Measurements from ENCODE around the gene CHRNA10. TPM values are rescaled to one million over a fixed set of nuclear protein-coding genes. Genes with fewer than 3 reads are reported as not detected.
A peak's percentile ranks its signal among the peaks of the same experiment; 100 is the strongest.

Gene CHRNA10
- total RNA-seq, 3 donors from 2014 or later = 0.48 to 0.88 (median 0.66) TPM

DNA sequence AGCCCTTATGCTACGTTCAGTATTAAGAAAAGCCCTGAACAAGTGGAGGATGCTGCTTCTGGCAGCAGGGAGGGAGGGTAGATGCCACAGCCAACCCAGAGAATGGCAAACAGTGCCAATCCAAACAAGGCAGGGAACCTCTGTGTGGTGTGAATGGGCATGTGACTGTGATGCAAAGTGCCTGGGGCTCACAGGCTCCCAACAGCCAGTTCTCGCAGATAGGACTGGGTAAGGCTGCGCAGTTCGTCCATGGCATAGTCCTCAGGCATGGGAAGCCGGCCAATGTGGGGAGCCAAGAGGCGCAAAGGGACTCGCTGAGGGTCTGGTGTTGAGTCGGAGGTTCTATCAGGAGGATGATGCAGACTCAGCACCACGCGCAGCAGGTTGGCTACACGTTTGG, 4.8 kb upstream of the CHRNA10 start:
- no peak overlapping the region for H3K27ac ChIP-seq
- no peaks in the 10 kb centered on the region for H3K9me3 ChIP-seq
- intact Hi-C loops (cut with DNase I; ENCODE audit: low total_unique reads) = no loop called here
- H3K4me1 ChIP-seq = no peaks in the 10 kb centered on the region
- no peak for TF ChIP-seq CTCF (IDR thresholded peaks at IDR 0.05)
- no peak for TF ChIP-seq POLR2AphosphoS5 (IDR thresholded peaks at IDR 0.05)
- TF ChIP-seq POLR2A (IDR thresholded peaks at IDR 0.05) = no peak
- no peak overlapping the region for H3K4me3 ChIP-seq
- H3K36me3 ChIP-seq = peaks cover 16% of the 10 kb centered on the region
- no peaks in the 10 kb centered on the region for H3K27me3 ChIP-seq
- peak in 1 of 2 donors; percentile 26 for DNase-seq (ENCODE audit: low spot score in 2 of 2)

DNA sequence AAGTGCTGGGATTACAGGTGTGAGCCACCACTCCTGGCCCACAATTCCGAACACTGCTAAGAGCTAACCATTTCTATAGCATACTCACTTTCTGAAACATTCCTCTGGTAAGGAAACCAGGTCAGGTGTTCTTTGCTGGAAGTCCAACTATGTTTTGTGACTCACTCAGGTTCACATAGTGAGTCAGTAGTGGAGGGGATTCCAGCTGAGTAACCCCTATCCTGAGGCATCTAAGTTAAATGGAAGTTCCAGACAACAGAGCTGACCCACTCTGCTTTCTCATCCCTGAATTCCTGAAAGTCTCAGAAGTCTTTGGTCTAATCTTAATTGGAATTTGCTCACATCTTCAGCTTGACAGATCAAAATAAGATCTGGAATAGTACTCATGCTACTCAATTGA, 3.0 kb upstream of the CHRNA10 start:
- no peak overlapping the region for H3K4me3 ChIP-seq
- H3K4me1 ChIP-seq = no peaks in the 10 kb centered on the region
- peaks cover 11% of the 10 kb centered on the region for H3K36me3 ChIP-seq
- no peak overlapping the region for H3K27ac ChIP-seq
- no peak for DNase-seq (ENCODE audit: low spot score in 2 of 2)
- intact Hi-C loops (cut with DNase I; ENCODE audit: low total_unique reads) = no loop called here
- H3K9me3 ChIP-seq = no peaks in the 10 kb centered on the region
- TF ChIP-seq POLR2AphosphoS5 (IDR thresholded peaks at IDR 0.05) (no peak), POLR2A (IDR thresholded peaks at IDR 0.05) (no peak)
- H3K27me3 ChIP-seq = no peaks in the 10 kb centered on the region

DNA sequence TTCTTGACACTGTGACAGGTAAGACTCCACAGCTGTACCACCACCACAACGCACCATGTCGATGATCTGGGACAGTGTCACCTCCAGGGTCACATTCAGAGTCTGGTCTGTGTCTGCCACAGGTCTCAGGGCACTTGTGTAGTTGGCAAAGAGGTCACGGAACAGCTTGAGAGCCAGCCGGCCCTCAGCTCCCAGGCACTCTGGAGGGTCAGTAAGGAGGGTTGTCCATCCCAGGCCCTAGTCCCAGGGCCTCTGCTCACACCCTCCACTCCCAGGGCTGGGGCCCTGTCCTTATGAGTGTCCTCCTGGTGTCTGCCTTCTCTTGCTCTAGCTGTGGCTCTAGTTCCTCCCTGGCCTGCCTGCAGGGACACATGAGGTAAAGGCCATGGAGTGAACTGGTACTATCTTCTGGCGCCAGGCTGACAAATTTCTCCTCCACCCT, 1.4 kb downstream of the CHRNA10 start:
- no peaks in the 10 kb centered on the region for H3K27me3 ChIP-seq
- H3K36me3 ChIP-seq = peaks cover 6% of the 10 kb centered on the region
- TF ChIP-seq POLR2A (IDR thresholded peaks at IDR 0.05) = no peak
- no peak for TF ChIP-seq POLR2AphosphoS5 (IDR thresholded peaks at IDR 0.05)
- no peak for TF ChIP-seq CTCF (IDR thresholded peaks at IDR 0.05)
- no peak for DNase-seq (ENCODE audit: low spot score in 2 of 2)
- H3K4me1 ChIP-seq = no peaks in the 10 kb centered on the region
- intact Hi-C loops (cut with DNase I; ENCODE audit: low total_unique reads) = no loop called here
- no peaks in the 10 kb centered on the region for H3K9me3 ChIP-seq
- no peak overlapping the region for H3K27ac ChIP-seq
- no peak overlapping the region for H3K4me3 ChIP-seq

- intact Hi-C loops (cut with DNase I; ENCODE audit: low total_unique reads) = no loop called here
- no peak for DNase-seq (ENCODE audit: low spot score in 2 of 2)
- H3K4me1 ChIP-seq = no peaks in the 10 kb centered on the region
- TF ChIP-seq POLR2AphosphoS5 (IDR thresholded peaks at IDR 0.05) (no peak), CTCF (IDR thresholded peaks at IDR 0.05) (no peak), POLR2A (IDR thresholded peaks at IDR 0.05) (no peak)
- no peak overlapping the region for H3K27ac ChIP-seq
- H3K4me3 ChIP-seq = no peak overlapping the region
- H3K27me3 ChIP-seq = no peaks in the 10 kb centered on the region
- H3K9me3 ChIP-seq = no peaks in the 10 kb centered on the region
- H3K36me3 ChIP-seq = peaks cover 6% of the 10 kb centered on the region
Measured at GRCh38 chr11:3669128-3669527, 2.1 kb downstream of the CHRNA10 start.

GRCh38 chr11:3667149-3668035, 3.8 kb downstream of the CHRNA10 start:
- Histone ChIP-seq H3K27ac (no peak overlapping the region), H3K27me3 (no peaks in the 10 kb centered on the region), H3K4me1 (no peaks in the 10 kb centered on the region), H3K4me3 (no peak overlapping the region), H3K9me3 (no peaks in the 10 kb centered on the region), H3K36me3 (peaks cover 6% of the 10 kb centered on the region)
- no peak for DNase-seq (ENCODE audit: low spot score in 2 of 2)
- no peak for TF ChIP-seq POLR2AphosphoS5 (IDR thresholded peaks at IDR 0.05)
- TF ChIP-seq POLR2A (IDR thresholded peaks at IDR 0.05) = no peak
- intact Hi-C loops (cut with DNase I; ENCODE audit: low total_unique reads) = no loop called here

DNA sequence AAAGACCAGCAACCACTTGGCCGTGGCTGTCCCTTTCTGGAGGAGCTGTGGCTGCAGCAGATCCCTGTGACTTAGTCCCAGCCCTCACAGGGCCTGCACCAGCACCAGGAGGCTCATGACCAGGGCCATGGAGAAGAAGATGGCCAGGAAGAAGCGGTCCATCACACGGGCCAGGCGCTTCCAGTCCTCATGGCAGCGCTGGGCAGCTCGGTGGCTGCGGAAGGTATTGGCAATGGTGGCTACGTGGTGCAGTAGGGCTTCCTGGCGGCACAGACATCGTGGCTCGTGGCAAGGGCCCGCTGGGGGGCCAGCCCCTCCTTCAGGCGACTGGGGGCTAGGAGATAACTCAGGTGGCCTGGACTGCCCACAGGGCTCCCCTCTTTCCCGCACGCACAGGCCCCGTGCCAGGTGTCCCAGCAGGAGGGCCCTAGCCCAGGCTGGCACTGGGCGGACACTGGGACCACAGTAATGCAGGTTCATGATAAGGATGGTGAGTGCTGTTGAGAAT, 5.1 kb downstream of the CHRNA10 start:
- H3K27ac ChIP-seq = no peak overlapping the region
- DNase-seq (ENCODE audit: low spot score in 2 of 2) = no peak
- no peak for TF ChIP-seq POLR2A (IDR thresholded peaks at IDR 0.05)
- TF ChIP-seq POLR2AphosphoS5 (IDR thresholded peaks at IDR 0.05) = no peak
- TF ChIP-seq CTCF (IDR thresholded peaks at IDR 0.05) = no peak
- H3K4me3 ChIP-seq = no peak overlapping the region
- no peaks in the 10 kb centered on the region for H3K27me3 ChIP-seq
- no peaks in the 10 kb centered on the region for H3K9me3 ChIP-seq
- H3K36me3 ChIP-seq = peaks cover 6% of the 10 kb centered on the region
- no peaks in the 10 kb centered on the region for H3K4me1 ChIP-seq
- intact Hi-C loops (cut with DNase I; ENCODE audit: low total_unique reads) = no loop called here

Measured in breast epithelium (tissue), 4 donors.